Thyroid gland (tissue), 4 donors: ENCODE results near the gene THAP12. TPM values are rescaled to one million over a fixed set of nuclear protein-coding genes. Genes with fewer than 3 reads are reported as not detected.

Source experiments
- DNase-seq, 2 donors: peaks; one replicate each; pipeline ENCODE4 v3.0.0-alpha.2; 2019
- H3K27ac ChIP-seq, 3 donors: fragments of 200-600 bp; sonication (generic); 1 replicate in 2 of 3; 2 replicates in 1 of 3; pipeline ENCODE4 v1.5.1; 2016 to 2019; ENCODE audit warnings: mild to moderate bottlenecking in 1 of 3, moderate library complexity in 1 of 3
- H3K27me3 ChIP-seq: fragments of 200-600 bp; sonication (generic); one replicate; pipeline ENCODE4 v1.5.1; 2019
- H3K36me3 ChIP-seq, 2 donors: fragments of 200-600 bp; sonication (generic); one replicate each; pipeline ENCODE4 v1.5.1; 2016 to 2019
- H3K4me1 ChIP-seq, 2 donors: fragments of 200-600 bp; sonication (generic); one replicate each; pipeline ENCODE4 v1.5.1; 2017 to 2019
- H3K4me3 ChIP-seq, 3 donors: fragments of 200-600 bp; sonication (generic); replicated peaks in 1 of 3; 1 replicate in 2 of 3; 2 replicates in 1 of 3; pipeline ENCODE4 v1.5.1; 2016; ENCODE audit warnings: mild to moderate bottlenecking in 1 of 3
- H3K9me3 ChIP-seq: fragments of 200-600 bp; sonication (generic); one replicate; pipeline ENCODE4 v1.5.1; 2017
- CTCF ChIP-seq, 6 experiments: fragments of 200-600 bp in 3 of 6; fragments of 450-650 bp in 3 of 6; sonication (generic) in 3 of 6; IDR thresholded peaks; one replicate each; pipeline ENCODE4 v1.5.1; 2016 to 2019; ENCODE audit warnings: antibody characterized with exemption in 6 of 6, mild to moderate bottlenecking in 2 of 6, inconsistent platforms in 1 of 6, moderate library complexity in 1 of 6
- POLR2A ChIP-seq, 2 donors: fragments of 450-650 bp; IDR thresholded peaks; one replicate each; pipeline ENCODE4 v1.6.1; 2017; ENCODE audit warnings: antibody characterized with exemption in 2 of 2, mild to moderate bottlenecking in 2 of 2, moderate library complexity in 1 of 2
- WGBS, 2 donors: methylation state at CpG; one replicate each; pipeline ENCODE4 v1.1.5; 2017; 5-methylcytosine and 5-hydroxymethylcytosine counted together
- intact Hi-C: fragments of 100-400 bp; cut with DNase I; formaldehyde crosslinking; loops from one replicate; pipeline ENCODE4 v1.15.1; 2023
- total RNA-seq, 4 donors: library from RNA; depleted of rRNA; stranded (reverse); fragments of >200 nt; gene quantifications; one replicate each; pipeline ENCODE4 v1.2.3, GENCODE V29; 2016

Gene THAP12
- total RNA-seq, 4 donors from 2014 or later: 36.4 to 61.9 (median 43.9) TPM

DNA sequence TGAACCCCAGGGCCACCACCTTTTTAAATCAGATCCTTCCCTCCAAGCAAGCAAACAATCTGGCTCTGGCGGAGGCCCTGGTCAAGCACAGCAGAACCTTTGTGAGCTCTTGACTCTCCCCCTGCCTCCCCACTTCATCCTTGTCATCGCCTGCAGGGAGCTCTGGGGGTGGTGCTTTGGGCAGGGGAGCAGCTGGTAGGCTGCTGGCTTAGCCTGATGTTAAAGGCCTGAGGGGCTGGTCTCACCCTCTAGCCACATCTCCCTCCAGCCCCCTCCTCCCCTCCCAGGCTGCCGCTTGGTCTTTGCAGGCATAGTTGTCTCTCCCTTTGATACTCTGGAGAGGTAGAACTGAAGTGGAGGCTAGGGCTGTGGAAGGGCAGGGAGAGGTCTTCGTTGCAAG is 50.9 kb downstream of the THAP12 start:
- Histone ChIP-seq H3K9me3 (no peaks in the 10 kb centered on the region), H3K36me3 (no peaks in the 10 kb centered on the region), H3K27ac (no peak overlapping the region), H3K4me3 (no peak overlapping the region), H3K4me1 (no peaks in the 10 kb centered on the region), H3K27me3 (no peaks in the 10 kb centered on the region)
- intact Hi-C loops: no loop called here
- 81 to 84% methylated on average over 3 to 4 of the region's 4 CpGs for WGBS, 2 donors
- no peak for TF ChIP-seq POLR2A (IDR thresholded peaks at IDR 0.05)
- TF ChIP-seq CTCF (IDR thresholded peaks at IDR 0.05): no peak
- no peak for DNase-seq

DNA sequence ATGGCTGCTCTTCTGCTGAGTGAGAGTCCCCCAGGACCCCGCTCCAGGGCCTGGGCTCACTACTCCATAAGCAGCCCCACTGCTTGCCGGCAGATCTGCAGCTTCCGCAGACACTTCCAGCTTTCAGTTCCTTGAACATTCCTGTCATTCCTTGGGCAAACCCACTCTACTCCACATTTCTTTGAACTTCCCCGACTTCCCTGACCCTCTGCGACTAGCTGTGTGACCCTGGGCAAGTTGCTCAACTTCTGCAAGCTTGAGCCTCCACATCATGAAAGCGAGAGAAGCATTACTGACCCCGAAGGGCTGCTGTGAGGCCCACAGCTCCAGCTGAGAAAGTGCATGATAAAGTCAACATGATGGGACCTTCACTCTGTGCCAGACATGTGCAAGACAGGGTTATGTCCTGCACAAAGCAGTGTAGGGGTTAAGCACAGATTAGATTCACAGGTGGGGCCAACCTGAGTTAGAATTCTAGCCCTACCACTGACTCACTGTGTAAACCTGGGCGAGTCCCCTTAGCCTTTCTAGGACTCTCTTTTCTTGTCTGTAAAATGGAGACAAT is 51.8 kb downstream of the THAP12 start:
- H3K9me3 ChIP-seq: no peaks in the 10 kb centered on the region
- H3K27ac ChIP-seq: no peak overlapping the region
- H3K4me3 ChIP-seq: no peak overlapping the region
- 62 to 67% methylated on average over 8 of the region's 8 CpGs for WGBS, 2 donors
- no peaks in the 10 kb centered on the region for H3K4me1 ChIP-seq
- intact Hi-C loops: no loop called here
- DNase-seq: no peak
- no peaks in the 10 kb centered on the region for H3K36me3 ChIP-seq
- no peak for TF ChIP-seq POLR2A (IDR thresholded peaks at IDR 0.05)
- TF ChIP-seq CTCF (IDR thresholded peaks at IDR 0.05): no peak
- H3K27me3 ChIP-seq: no peaks in the 10 kb centered on the region

DNA sequence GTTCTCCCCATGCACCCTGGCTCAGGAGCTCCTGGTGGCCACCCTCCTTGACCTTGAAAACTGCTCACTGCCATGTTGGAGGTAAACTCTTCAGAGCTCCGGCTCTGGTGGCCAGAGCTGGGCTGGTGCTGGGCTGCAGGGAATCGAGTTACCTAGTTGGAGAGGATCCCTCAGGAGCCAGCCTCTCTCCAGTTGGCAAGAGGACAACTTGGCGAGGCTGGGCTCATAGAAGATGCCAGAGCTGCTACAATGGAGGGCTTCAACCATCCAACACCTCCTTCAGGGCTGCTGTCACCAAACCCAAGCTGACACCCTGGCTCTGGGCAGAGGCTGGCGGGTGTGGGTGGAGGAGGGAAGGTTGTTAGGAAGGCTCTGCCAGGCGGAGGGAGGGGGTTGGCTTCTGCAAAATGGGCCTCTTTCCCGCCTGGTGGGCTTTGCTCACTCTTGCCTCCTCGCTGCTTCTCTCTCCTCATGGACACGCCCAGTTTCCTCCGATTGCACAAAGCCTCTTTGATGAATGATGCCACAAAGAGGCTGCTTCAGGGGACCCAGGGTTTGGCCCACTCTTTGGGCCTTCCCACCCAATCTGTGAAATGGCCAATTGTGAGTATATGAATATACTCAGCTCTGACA is 53.1 kb downstream of the THAP12 start:
- H3K27ac ChIP-seq: no peak overlapping the region
- intact Hi-C loops: no loop called here
- no peaks in the 10 kb centered on the region for H3K36me3 ChIP-seq
- H3K9me3 ChIP-seq: no peaks in the 10 kb centered on the region
- no peaks in the 10 kb centered on the region for H3K4me1 ChIP-seq
- no peak for DNase-seq
- no peak overlapping the region for H3K4me3 ChIP-seq
- WGBS, 2 donors: 94 to 97% methylated on average over 8 of the region's 9 CpGs
- H3K27me3 ChIP-seq: no peaks in the 10 kb centered on the region
- TF ChIP-seq POLR2A (IDR thresholded peaks at IDR 0.05) (no peak), CTCF (IDR thresholded peaks at IDR 0.05) (no peak)

- Histone ChIP-seq H3K27ac (no peak overlapping the region), H3K36me3 (no peaks in the 10 kb centered on the region), H3K4me1 (no peaks in the 10 kb centered on the region), H3K9me3 (no peaks in the 10 kb centered on the region), H3K27me3 (peaks cover 3% of the 10 kb centered on the region), H3K4me3 (no peak overlapping the region)
- intact Hi-C loops: no loop called here
- no peak for DNase-seq
- WGBS, 2 donors: 35 to 66% methylated on average over 1 of the region's 1 CpG
- TF ChIP-seq CTCF (IDR thresholded peaks at IDR 0.05): no peak
These were observed 53.7 kb downstream of the THAP12 start for GRCh38 chr11:76327202-76327601.

DNA sequence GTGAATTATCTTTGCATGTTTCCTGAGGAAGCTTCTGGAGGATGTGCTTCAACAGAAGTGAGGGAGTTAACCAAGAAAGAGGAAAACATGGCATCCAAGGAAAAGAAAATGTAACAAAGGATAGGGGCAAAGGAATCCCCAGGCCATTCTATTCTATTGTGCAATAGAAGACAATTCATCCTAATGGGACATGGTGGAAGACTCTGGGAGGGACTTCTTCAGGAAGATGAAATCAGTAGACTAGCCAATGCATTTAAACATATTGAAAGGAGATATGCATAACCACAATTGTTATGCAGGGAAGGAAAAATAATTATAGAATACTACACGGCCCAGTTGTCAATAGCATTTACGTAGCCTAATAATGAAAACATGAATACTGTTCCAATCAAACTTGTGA is 55.7 kb downstream of the THAP12 start:
- Histone ChIP-seq H3K27ac (no peak overlapping the region), H3K4me1 (peaks cover 0 to 5% of the 10 kb centered on the region in 2 donors), H3K27me3 (peaks cover 3% of the 10 kb centered on the region), H3K36me3 (no peaks in the 10 kb centered on the region), H3K9me3 (no peaks in the 10 kb centered on the region), H3K4me3 (no peak overlapping the region)
- no peak for TF ChIP-seq CTCF (IDR thresholded peaks at IDR 0.05)
- TF ChIP-seq POLR2A (IDR thresholded peaks at IDR 0.05): no peak
- WGBS, 2 donors: 93 to 95% methylated on average over 2 of the region's 2 CpGs
- intact Hi-C loops: no loop called here
- DNase-seq: no peak
